GM19452 (cell line): ENCODE measurements around the gene NPM1.

Source experiments
- ATAC-seq: cut with Tn5 transposase; IDR thresholded peaks from one replicate; pipeline ENCODE4 v1.9.1; 2021; ENCODE audit not compliant: unreplicated experiment

NPM1 gene

DNA sequence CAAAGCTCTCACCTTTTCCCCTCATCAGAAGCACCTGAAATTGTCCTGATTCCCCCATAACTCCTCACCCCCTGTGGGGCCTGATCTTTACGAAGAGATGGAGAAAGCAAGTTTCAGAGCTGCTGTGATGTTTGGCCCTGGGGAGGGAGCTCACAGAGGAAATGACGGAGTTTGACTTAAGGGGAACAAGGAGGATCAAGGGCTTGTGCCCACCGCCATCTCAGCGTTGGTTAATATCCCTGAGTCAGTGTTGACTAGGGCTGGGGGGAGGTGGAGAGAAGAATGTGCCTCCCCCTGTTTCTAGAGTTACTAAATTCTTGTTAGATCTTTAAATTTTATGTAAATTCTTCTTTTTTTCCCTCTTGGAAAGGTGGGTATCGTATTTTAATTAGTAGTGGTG is 59.6 kb downstream of the NPM1 start:
- ATAC-seq, result no peak

DNA sequence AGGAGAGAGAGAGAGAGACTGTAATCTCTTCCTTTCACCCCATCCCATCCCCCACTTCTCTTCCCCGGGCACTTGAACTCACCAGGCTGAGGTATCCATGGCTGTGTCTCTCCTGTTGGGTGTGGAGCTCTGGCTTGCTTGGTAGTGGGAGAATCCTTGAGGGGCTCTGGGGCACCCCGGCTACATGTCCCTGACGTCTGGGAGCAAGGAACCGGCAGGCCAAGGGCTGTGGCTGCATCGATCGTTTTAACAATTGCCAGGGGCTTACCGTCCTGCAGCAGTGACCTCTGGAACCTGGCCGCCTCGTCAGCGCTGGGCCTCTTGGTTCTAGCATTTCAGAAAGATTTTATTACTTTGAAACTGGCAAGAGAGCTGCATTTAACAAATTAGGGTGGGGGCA is 61.8 kb downstream of the NPM1 start:
- ATAC-seq, result no peak

DNA sequence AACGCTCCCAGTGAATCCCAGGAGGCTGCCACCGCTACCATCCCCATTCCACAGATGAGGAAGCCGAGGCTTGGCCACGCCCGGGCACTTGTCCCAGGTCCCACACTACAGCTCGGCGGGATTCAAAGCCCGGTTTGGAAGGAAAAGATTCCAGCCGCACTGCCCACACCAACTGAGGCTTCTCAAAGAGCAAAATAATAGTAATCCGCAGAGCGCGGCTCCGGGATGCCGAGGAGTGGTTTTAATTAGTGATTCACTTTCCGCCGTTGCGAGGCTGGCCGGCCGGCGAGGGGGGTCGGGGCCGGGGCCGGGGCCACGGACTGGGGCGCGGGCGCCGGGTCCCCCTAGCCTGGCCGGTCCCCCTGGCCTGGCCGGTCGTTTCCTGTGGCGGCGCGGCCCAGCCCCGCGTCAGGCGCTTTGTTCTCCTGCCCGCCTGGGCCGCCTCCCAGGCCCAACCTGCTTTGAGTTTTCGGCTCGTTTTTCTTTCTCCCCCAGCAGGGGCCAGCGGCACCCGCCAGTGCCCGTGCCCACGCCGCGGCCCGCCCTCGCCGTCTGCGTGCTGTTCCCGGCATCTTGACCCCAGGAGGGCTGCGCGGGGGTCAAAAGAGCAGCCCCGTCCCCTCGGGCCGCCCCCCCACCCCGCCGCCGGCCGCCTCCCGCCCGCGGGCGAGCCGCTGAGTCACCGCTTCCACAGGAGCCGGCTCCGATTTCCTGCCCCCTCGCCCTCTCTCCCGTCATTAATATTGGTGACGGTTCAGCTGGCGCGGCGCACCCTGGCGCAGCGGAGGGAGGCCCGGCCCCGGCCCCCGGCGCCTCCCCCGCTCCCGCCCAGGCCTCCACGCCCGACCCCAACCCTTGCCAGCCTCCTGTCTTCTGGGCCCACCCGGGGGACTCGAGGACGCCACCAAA is 63.0 kb downstream of the NPM1 start:
- ATAC-seq, result no peak

DNA sequence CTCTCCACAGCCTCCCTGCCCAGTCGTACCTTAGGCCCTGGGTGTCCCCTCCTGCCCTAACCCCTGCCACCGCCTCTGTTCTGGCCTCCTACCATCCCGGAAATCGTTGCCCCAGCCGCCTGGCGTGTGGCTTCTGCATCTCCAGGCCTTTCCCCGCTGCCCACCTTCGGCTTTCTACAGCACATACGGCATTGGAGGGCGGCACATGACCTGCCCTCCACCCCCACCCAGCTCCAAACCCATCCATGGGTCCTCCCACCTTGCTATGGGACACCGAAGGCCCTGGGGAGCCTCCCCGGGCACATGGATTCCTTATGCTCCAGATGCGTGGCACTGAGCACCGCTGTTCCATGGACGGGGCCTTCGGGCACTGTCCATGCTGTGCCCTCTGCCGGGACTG is 63.8 kb downstream of the NPM1 start:
- ATAC-seq, result no peak

DNA sequence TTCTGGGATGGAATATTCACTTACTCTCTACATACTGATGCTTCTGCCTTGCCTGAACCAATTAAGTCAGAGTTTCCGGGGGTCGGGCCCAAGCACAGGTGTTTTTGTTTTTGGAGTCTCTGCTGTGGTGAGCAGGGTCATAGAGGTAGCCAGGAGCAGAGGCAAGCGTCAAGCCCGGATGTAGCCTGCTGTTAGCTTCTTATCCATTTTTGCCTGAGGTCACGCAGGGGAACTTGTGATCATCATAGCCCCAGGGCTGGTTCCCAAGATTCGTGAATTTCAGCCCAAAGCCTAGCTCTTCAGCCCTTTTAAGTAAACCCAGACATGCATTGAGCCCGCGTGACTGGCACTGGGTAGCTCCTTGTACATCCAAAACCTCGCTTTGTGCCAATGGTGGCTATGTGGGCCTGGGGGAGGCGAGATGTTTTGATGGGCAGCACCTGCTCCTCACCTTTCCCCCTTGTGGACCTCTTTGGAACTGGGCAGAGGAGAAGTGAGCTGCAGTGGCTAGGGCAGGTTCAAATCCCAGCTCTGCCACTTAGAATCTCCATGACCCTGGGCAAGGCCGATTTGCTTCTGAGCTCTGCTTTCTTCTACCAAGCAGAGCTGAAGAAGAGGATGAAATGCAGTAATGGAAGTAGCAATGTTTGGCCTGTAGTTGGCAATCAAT is 65.5 kb downstream of the NPM1 start:
- no peak for ATAC-seq

DNA sequence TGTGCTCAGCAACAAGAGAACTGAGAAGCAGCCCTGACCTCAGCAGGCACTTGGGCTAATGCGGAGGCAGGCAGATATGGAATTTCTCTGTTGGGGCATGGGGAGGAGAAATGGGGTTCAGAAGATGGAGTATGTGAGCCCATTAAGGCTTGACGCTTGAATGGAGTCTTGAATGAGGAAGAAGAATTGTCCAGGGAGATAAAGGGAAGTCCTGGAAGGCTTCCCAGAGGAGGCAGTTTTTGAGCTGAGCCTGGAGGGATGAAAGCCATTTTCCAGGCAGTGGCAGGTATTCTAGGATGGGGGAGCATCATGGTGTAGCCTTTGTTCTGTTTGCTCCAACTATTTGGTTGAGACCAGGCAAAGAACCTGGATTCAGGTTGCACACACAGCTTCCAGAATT is 66.3 kb downstream of the NPM1 start:
- ATAC-seq, result no peak

DNA sequence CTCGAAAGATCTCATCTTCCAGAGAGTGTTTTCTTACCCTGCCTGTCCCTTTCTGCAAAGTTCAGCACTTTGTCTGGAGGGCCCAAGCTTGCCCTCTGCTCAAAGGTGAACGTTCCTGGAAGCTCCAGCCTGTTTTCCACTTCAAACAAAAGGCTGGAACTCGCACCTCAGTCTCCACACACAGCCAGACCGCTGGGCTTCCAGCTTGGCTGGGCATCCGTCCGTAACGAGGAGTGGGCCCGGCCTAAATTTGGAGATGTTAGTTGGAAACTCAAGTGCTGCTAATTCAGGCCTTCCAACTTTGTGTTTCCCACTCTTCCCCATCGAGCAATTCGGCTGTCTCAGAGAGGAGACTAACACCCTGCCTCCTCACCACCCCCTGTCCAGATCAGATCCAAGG is 66.9 kb downstream of the NPM1 start:
- no peak for ATAC-seq

DNA sequence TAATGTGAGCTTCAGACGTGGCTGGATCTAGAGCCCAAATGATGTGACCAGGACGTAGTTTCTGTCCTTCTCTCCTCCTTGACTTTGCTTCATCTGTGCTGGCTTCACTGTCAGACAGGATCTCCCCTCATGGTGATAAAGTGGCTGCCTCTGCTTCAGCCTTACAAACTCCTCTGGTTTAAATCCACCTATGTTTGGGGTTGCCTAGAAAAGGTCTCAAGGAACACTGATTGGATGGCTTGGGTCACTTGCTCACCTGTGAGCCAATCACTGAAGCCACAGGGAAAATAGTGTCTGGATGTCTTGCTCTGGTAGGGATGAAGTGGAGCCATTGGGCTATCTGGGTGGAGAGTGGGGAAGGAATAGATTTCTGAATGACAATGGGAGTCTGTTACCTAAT is 67.9 kb downstream of the NPM1 start:
- no peak for ATAC-seq

DNA sequence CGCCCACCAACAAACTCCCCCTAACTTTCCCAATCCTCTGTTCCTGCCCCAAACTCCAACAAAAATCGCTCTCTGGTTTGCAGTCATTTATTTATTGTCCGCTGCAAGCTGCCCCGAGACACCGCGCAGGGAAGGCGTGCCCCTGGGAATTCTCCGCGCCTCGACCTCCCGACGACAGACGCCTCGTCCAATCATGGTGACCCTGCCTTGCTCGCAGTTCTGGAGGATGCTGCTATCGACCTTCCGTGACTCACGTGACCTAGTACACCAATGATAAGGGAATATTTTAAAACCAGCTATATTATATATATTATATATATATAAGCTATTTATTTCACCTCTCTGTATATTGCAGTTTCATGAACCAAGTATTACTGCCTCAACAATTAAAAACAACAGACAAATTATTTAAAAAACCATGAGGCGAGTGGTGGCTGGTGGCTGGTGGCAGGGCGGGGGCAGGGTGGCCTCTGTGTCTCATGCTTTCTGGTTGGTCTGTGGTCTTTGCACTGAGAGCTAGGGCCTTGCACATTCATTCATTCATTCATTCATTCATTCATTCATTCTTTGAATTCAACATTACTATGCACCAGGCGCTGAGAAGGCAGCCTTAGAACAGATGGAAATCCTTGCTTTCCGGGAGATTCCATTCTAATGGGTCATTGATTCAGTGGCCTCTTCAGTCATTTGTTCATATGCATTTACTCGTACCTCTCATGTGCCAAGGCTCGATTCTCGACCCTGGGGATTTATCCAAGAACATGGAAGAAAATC is 69.7 kb downstream of the NPM1 start:
- ATAC-seq, result no peak

DNA sequence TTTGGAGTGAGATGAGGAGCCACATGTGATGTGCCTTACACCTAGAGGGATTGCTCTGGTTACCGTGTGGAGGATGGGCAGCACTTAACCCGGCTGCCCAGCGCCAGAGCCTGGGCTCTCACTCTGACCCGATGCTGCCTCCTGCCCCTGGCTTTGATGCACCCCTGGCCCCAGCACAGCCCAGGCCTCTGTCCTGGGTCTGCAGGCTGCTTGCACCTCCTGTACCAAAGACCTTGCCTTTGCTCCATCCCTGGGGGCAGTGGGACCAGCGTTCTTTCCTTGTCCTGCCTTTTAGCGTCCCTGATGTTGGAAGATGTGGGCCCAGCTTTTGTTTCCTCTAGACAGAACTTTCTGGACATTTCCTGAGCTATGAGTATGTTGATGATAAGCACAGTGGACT is 72.2 kb downstream of the NPM1 start:
- no peak for ATAC-seq
